22Rv1 (cell line): ENCODE measurements around the gene PAX3.

Experiments used
- CTCF ChIP-seq: fragments of 450-650 bp; IDR thresholded peaks from 2 replicates; pipeline ENCODE4 v1.5.1; 2017; ENCODE audit warnings: mild to moderate bottlenecking
- ZFX ChIP-seq: fragments of 450-650 bp; IDR thresholded peaks from 2 replicates; pipeline ENCODE4 v1.6.1; 2017; ENCODE audit warnings: antibody characterized with exemption, borderline replicate concordance

GRCh38 chr2:222307978-222308730 is 9.4 kb upstream of the PAX3 start:
- TF ChIP-seq CTCF = no peak
- no peak for TF ChIP-seq ZFX
